Head of caudate nucleus (tissue), 42 donors: Measurements from ENCODE around the gene S1PR4.
"Not testable (repeated sequence)": the region's sequence is repeated elsewhere in the genome, so short reads cannot be mapped to it uniquely, and the experiment has no call there.

Experiments used
- DNase-seq, 42 donors: peaks; one replicate each; pipeline versions ENCODE4 v3.0.0 to v3.0.0-alpha.2; 2020 to 2021; ENCODE audit warnings: mixed read lengths in 7 of 42
- intact Hi-C: fragments of 100-400 bp; cut with DNase I; formaldehyde crosslinking; loops from one replicate; pipeline ENCODE4 v1.15.0; 2022

Gene S1PR4

GRCh38 chr19:3172673-3173000 is 5.9 kb upstream of the S1PR4 start:
- intact Hi-C loops, DNase-seq: not testable (repeated sequence)

- no peak for DNase-seq
- intact Hi-C loops = no loop called here
Observed at GRCh38 chr19:3175781-3176714, 2.5 kb upstream of the S1PR4 start.

GRCh38 chr19:3176715-3177501 is 1.7 kb upstream of the S1PR4 start:
- no peak for DNase-seq

GRCh38 chr19:3178973-3179738 is 587 bp downstream of the S1PR4 start:
- no peak for DNase-seq
- intact Hi-C loops = no loop called here

More at GRCh38 chr19:3176715-3177501, 1.7 kb upstream of the S1PR4 start:
- intact Hi-C loops = no loop called here

- intact Hi-C loops = no loop called here
- DNase-seq = no peak
Observed at GRCh38 chr19:3179739-3180293, 1.2 kb downstream of the S1PR4 start.

- no peak for DNase-seq
- intact Hi-C loops = no loop called here
Observed at GRCh38 chr19:3183721-3184641, 5.4 kb downstream of the S1PR4 start.

GRCh38 chr19:3184847-3185460 is 6.4 kb downstream of the S1PR4 start:
- intact Hi-C loops = no loop called here
- peak in 41 of 42 donors; percentile 77 to 94 (median 86) for DNase-seq

GRCh38 chr19:3185461-3186159 is 7.0 kb downstream of the S1PR4 start, which contains the start of gene NCLN:
Gene NCLN (plus strand): TSS chr19:3185930. CDS start chr19:3186031, 101 bp downstream.
- DNase-seq = peak; percentile 91 to 98 (median 96)
- intact Hi-C loops = no loop called here

- intact Hi-C loops = no loop called here
- DNase-seq = no peak
Observed at GRCh38 chr19:3186160-3186688, 7.7 kb downstream of the S1PR4 start.

GRCh38 chr19:3186891-3187661 is 8.5 kb downstream of the S1PR4 start:
- intact Hi-C loops = no loop called here
- DNase-seq = no peak

- DNase-seq = no peak
- intact Hi-C loops = no loop called here
Observed at GRCh38 chr19:3187662-3188511, 9.3 kb downstream of the S1PR4 start.

- intact Hi-C loops = no loop called here
- DNase-seq = no peak
Observed at GRCh38 chr19:3188627-3189596, 10.3 kb downstream of the S1PR4 start.

- intact Hi-C loops = no loop called here
- no peak for DNase-seq
Observed at GRCh38 chr19:3189702-3190469, 11.3 kb downstream of the S1PR4 start.
